ENCODE results near the gene ACVR1C.
A peak's percentile ranks its signal among the peaks of the same experiment; 100 is the strongest.
"Not testable (repeated sequence)": the region's sequence is repeated elsewhere in the genome, so short reads cannot be mapped to it uniquely, and the experiment has no call there.

The ACVR1C gene

GRCh38 chr2:157572725-157573124 is 55.9 kb downstream of the ACVR1C start:
- peak; percentile 5 for DNase-seq

- DNase-seq: not testable (repeated sequence)
Measured at GRCh38 chr2:157566623-157567022, 62.0 kb downstream of the ACVR1C start.

- not testable (repeated sequence) for DNase-seq
Measured at GRCh38 chr2:157566113-157566512, 62.6 kb downstream of the ACVR1C start.

GRCh38 chr2:157565550-157565949 is 63.1 kb downstream of the ACVR1C start:
- DNase-seq: peak; percentile 37

- no peak for DNase-seq
Measured at GRCh38 chr2:157559890-157560289, 68.8 kb downstream of the ACVR1C start.

GRCh38 chr2:157559461-157559860 is 69.2 kb downstream of the ACVR1C start:
- no peak for DNase-seq

- DNase-seq: no peak
Measured at GRCh38 chr2:157559061-157559460, 69.6 kb downstream of the ACVR1C start.

- no peak for DNase-seq
Measured at GRCh38 chr2:157557770-157558169, 70.9 kb downstream of the ACVR1C start.

GRCh38 chr2:157540102-157540501 is 88.6 kb downstream of the ACVR1C start:
- no peak for DNase-seq

GRCh38 chr2:157538064-157538463 is 90.6 kb downstream of the ACVR1C start:
- no peak for DNase-seq

GRCh38 chr2:157536815-157537214 is 91.8 kb downstream of the ACVR1C start:
- DNase-seq: no peak

GRCh38 chr2:157528963-157529751 is 99.5 kb downstream of the ACVR1C start:
- DNase-seq: no peak

GRCh38 chr2:157526070-157526469 is 102.6 kb downstream of the ACVR1C start:
- no peak for DNase-seq

- DNase-seq: no peak
Measured at GRCh38 chr2:157523270-157524247, 105.1 kb downstream of the ACVR1C start.

GRCh38 chr2:157514966-157515365 is 113.7 kb downstream of the ACVR1C start:
- DNase-seq: not testable (repeated sequence)

GRCh38 chr2:157509744-157510143 is 118.9 kb downstream of the ACVR1C start:
- peak; percentile 5 for DNase-seq

GRCh38 chr2:157508676-157509075 is 120.0 kb downstream of the ACVR1C start:
- no peak for DNase-seq

GRCh38 chr2:157506586-157506985 is 122.1 kb downstream of the ACVR1C start:
- DNase-seq: no peak

- no peak for DNase-seq
Measured at GRCh38 chr2:157504623-157505022, 124.0 kb downstream of the ACVR1C start.

GRCh38 chr2:157501026-157501425 is 127.6 kb downstream of the ACVR1C start:
- DNase-seq: no peak

- DNase-seq: no peak
Measured at GRCh38 chr2:157500334-157500733, 128.3 kb downstream of the ACVR1C start.

GRCh38 chr2:157498483-157498882 is 130.2 kb downstream of the ACVR1C start:
- DNase-seq: no peak

GRCh38 chr2:157497638-157498314 is 130.9 kb downstream of the ACVR1C start:
- peak; percentile 56 for DNase-seq
